GM19324 (cell line): ENCODE measurements around the gene OPTN.
"Not testable (repeated sequence)": the region's sequence is repeated elsewhere in the genome, so short reads cannot be mapped to it uniquely, and the experiment has no call there.

Experiments used
- ATAC-seq: cut with Tn5 transposase; IDR thresholded peaks from one replicate; pipeline ENCODE4 v1.9.1; 2021; ENCODE audit warnings: mild to moderate bottlenecking, moderate library complexity; ENCODE audit not compliant: unreplicated experiment, low FRiP score

The OPTN gene

DNA sequence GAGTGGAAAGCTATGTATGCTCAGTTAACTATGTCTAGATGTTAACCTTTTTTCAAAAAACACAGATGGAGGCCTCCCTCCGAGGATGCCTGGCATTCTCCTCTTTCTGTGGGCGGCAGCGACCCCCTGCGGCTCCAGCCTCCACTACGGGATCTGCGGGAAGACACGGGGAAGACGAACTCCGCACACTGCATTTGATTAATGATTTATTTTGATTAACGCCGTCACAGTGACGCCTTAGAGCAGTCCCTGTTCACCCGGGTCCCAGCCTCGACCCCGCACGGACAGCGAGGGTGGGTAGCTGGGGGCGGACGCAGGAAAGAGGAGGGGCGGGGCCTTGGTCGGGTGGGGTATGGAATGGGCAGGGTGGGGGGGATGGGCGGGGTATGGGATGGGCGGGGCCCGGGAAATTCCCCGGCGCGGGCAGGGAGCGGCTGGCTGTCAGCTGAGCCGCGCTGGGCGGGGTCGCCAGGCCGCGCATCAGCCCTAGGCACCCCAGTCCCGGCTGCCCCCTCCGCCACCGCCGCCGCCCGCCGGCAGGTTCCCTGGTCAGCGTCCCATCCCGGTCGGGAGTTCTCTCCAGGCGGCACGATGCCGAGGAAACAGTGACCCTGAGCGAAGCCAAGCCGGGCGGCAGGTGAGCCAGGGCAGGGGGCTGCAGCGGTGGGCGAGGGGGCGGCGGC, at the start of gene OPTN:
TSS of gene OPTN (plus strand) at position 498 of the 683 bp plus-strand sequence. CDS start 8,960 bp downstream, outside the sequence.
- peak; percentile 78 for ATAC-seq

- ATAC-seq = no peak
Observed at GRCh38 chr10:13051126-13051694, 48.8 kb upstream of the OPTN start.

DNA sequence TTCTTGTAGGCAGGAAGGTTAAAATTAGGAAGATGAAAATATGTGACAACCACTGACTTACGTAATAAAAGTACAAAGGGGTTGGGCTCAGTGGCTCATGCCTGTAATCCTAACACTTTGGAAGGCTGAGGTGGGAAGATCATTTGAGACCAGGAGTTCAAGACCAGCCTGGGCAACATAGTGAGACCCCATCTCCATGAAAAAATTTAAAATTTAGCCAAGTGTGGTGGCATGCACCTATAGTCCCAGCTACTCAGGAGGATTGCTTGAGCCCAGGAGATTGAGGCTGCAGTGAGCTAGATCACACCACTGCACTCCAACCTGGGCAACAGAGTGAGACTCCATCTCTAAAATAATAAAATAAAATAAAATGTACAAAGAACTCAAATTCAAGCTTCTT, 46.8 kb upstream of the OPTN start:
- not testable (repeated sequence) for ATAC-seq

- ATAC-seq = no peak
Observed at GRCh38 chr10:13053794-13054462, 46.0 kb upstream of the OPTN start.

GRCh38 chr10:13054844-13055243, 45.1 kb upstream of the OPTN start:
- no peak for ATAC-seq

DNA sequence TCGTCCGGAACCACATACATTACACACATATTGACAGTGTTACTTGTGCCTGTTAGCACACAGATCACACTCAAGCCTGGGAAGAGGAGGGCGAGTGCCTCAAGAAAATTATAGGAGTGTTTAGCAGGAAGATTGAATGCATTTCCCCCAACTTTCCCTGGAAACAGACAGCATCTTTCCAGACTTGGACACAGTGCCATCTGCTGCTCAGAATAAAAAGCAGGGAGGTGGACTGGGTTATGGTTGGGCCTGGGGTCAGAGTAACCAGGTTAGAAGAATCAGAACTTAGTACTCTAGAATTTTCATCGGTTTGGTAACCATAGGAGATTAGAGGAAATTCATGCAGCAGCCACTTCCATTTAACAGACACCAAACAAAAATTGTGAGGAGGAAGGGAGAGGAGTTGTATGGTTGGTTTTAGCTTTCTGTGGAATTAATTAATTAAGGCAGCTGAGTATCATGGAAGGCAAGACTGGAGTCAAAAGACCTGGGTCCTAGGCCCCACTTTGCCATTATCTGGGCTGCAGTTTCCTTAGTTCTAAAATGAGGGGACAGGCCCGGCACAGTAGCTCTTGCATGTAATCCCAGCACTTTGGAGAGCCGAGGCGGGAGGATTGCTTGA, 43.4 kb upstream of the OPTN start:
- no peak for ATAC-seq

DNA sequence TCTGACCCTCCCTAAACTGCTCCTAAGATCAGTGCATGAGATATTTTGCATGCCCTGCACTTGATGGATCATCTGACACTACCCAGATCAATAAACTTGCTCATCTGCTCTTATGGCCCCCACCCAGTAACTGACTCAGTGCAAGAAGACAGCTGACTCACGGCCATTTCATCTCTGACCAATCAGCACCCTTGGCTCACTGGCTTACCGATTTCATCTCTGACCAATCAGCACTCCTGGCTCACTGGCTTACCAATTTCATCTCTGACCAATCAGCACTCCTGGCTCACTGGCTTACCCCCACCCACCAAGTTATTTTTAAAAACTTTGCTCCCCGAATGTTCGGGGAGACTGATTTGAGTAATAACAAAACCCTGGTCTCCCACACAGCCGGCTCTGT, 37.2 kb upstream of the OPTN start:
- no peak for ATAC-seq

DNA sequence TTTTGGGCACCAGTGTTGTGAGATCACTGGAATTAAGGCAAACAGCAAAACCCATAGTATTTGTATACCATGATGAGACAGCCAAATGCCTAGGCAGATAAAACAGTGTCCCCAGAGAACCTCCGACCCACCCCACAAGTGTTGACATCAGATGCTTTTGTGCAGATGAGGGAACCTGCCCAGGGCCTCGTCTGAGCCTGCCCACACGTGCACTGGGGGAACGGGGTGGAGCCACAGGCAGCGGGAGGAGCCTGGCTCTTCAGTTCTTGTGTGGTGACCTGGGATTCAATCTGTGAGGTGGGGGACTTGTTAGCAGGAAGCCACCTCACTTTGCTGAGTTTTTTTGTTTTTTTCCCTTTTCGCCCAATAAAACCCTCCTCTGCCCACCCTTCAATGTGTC, 33.4 kb upstream of the OPTN start:
- no peak for ATAC-seq

- no peak for ATAC-seq
Observed at GRCh38 chr10:13067431-13067830, 32.5 kb upstream of the OPTN start.

DNA sequence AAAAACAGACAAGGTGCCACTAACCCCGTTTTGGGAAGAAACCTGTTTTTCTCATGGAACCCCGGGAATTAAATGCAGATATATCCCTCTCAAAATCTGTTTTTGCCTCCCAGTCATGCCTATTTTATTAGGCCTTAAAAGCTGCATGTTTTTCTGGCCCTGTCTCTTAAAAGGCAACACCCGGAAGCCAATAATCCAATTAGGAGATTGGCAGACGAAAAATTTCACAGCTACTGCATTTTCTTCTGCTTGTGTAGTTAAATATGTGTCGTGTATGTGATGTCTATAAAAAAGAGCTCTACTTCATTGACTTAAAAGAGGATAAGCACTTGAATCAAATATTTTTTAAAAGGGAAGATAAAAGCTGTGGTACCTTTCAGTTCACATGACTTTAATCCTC, 31.9 kb upstream of the OPTN start:
- no peak for ATAC-seq

DNA sequence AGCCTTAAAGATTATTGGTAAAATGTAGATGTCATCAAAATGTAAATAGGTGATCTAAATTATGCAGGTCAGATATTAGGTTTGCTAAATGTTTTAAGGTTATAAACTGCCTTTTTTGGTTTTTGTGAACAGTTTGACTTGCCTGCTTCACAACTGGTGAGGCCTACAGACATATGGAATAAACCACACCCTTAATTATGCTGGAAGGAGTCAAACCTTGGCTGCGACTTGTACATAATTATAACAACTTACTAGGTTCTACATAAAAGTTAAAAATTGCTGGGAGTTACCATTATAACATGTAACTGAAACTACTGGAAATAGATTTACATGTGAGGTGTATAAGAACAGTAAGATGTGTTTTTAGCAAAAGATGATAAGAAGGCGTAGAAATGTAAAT, 31.5 kb upstream of the OPTN start:
- ATAC-seq = no peak

GRCh38 chr10:13072339-13072738, 27.6 kb upstream of the OPTN start:
- ATAC-seq = no peak

DNA sequence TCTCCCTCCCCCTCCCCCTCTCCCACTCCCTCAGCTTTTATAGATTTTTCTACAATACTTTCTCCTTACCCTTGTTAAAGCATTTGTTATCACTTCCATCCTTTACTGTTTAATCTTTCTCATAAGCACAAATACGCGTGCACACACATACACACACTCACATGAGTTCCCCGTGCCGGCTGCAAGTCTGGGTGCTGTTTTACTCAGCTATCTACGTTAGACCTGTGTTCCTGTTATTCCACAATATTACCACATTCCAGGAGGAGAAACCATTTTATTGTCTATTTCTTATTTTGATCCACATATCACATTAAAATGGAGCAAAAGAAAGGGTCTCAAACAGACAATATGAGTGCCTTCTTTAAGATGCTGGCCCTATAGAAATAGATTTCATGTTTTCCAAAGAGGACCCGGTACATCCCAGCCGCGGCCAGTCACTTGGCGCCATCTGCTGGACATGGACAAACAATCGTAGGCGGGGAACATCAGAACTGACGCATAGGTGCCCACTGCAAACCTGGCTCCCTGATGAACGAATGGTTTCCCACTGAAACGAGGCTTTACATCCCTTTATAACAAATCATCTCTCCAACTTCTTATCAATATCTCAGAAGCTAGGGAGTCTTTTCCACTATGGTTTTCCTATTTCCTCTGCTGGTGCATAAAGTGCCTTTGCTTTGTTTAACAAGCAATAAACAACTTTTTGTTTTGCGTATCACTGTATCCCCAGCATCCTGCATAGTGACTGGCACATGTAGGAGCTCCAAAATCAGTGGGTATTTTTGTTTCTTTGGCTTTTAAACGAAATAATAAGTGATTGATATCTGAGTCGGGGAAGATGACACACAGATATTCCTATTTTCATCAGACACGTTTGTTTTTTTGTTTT, 25.2 kb upstream of the OPTN start:
- ATAC-seq = no peak

GRCh38 chr10:13078912-13079775, 20.8 kb upstream of the OPTN start:
- no peak for ATAC-seq

- ATAC-seq = no peak
Observed at GRCh38 chr10:13079776-13080050, 20.2 kb upstream of the OPTN start.

- ATAC-seq = no peak
Observed at GRCh38 chr10:13080643-13081042, 19.3 kb upstream of the OPTN start.

DNA sequence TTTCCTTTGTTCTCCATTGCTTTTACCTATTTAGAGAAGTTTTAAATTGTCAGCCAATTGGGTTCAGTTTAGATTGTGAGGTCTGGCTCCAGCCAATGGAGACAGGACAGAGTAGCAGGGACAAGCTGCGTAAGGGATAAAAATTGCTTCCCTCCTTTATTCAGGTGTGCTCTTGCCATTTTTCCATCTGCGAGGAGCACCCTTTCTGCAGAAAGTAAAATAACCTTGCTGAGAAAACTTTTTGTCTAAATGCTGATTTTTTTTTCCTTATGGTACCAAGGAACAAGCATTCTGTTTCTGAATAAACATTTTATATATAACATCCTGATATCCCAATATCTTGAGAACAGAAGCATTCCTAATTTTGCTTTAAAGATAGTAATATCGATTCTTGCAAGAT, 16.3 kb upstream of the OPTN start:
- ATAC-seq = not testable (repeated sequence)

GRCh38 chr10:13086056-13086455, 13.9 kb upstream of the OPTN start:
- ATAC-seq = no peak

GRCh38 chr10:13087601-13087985, 12.4 kb upstream of the OPTN start:
- ATAC-seq = no peak
